Measurements from ENCODE around the gene RBPMS2. TPM values are rescaled to one million over a fixed set of nuclear protein-coding genes. Genes with fewer than 3 reads are reported as not detected.

Gene RBPMS2
- total RNA-seq, 4 donors from 2014 or later = 0.15 to 1.8 (median 1.1) TPM; not detected in 1

- intact Hi-C loops (cut with DNase I; ENCODE audit: low total_unique reads) = no loop called here
- 95 to 96% methylated on average over 9 of the region's 9 CpGs for WGBS, 2 donors
- DNase-seq (ENCODE audit: low spot score in 2 of 2) = no peak
- TF ChIP-seq POLR2A (IDR thresholded peaks at IDR 0.05) (no peak), CTCF (IDR thresholded peaks at IDR 0.05) (no peak)
- H3K4me3 ChIP-seq (ENCODE audit: low read depth, poor library complexity, severe bottlenecking) = no peak overlapping the region
Observed at GRCh38 chr15:64748251-64748650, 27.1 kb downstream of the RBPMS2 start.

GRCh38 chr15:64747578-64747977, 27.8 kb downstream of the RBPMS2 start:
- TF ChIP-seq POLR2A (IDR thresholded peaks at IDR 0.05) (no peak), CTCF (IDR thresholded peaks at IDR 0.05) (no peak)
- no peak overlapping the region for H3K4me3 ChIP-seq (ENCODE audit: low read depth, poor library complexity, severe bottlenecking)
- 86 to 92% methylated on average over 9 of the region's 9 CpGs for WGBS, 2 donors
- DNase-seq (ENCODE audit: low spot score in 2 of 2) = no peak
- intact Hi-C loops (cut with DNase I; ENCODE audit: low total_unique reads) = no loop called here

GRCh38 chr15:64746921-64747320, 28.5 kb downstream of the RBPMS2 start:
- H3K4me3 ChIP-seq (ENCODE audit: low read depth, poor library complexity, severe bottlenecking) = no peak overlapping the region
- intact Hi-C loops (cut with DNase I; ENCODE audit: low total_unique reads) = no loop called here
- 78 to 79% methylated on average over 7 of the region's 7 CpGs for WGBS, 2 donors
- TF ChIP-seq CTCF (IDR thresholded peaks at IDR 0.05) (no peak), POLR2A (IDR thresholded peaks at IDR 0.05) (no peak)
- no peak for DNase-seq (ENCODE audit: low spot score in 2 of 2)

GRCh38 chr15:64746356-64746755, 29.0 kb downstream of the RBPMS2 start:
- H3K4me3 ChIP-seq (ENCODE audit: low read depth, poor library complexity, severe bottlenecking) = no peak overlapping the region
- TF ChIP-seq POLR2A (IDR thresholded peaks at IDR 0.05) (no peak), CTCF (IDR thresholded peaks at IDR 0.05) (no peak)
- intact Hi-C loops (cut with DNase I; ENCODE audit: low total_unique reads) = no loop called here

GRCh38 chr15:64743691-64744090, 31.7 kb downstream of the RBPMS2 start:
- H3K4me3 ChIP-seq (ENCODE audit: low read depth, poor library complexity, severe bottlenecking) = no peak overlapping the region
- DNase-seq (ENCODE audit: low spot score in 2 of 2) = no peak
- TF ChIP-seq POLR2A (IDR thresholded peaks at IDR 0.05) = no peak
- TF ChIP-seq CTCF (IDR thresholded peaks at IDR 0.05) = no peak
- 90 to 92% methylated on average over 11 of the region's 11 CpGs for WGBS, 2 donors
- intact Hi-C loops (cut with DNase I; ENCODE audit: low total_unique reads) = no loop called here

More at GRCh38 chr15:64746356-64746755, 29.0 kb downstream of the RBPMS2 start:
- DNase-seq (ENCODE audit: low spot score in 2 of 2) = no peak
- WGBS, 2 donors = 86 to 87% methylated on average over 5 of the region's 5 CpGs

GRCh38 chr15:64742921-64743320, 32.5 kb downstream of the RBPMS2 start:
- intact Hi-C loops (cut with DNase I; ENCODE audit: low total_unique reads) = no loop called here
- no peak for DNase-seq (ENCODE audit: low spot score in 2 of 2)
- 91 to 95% methylated on average over 13 of the region's 13 CpGs for WGBS, 2 donors
- H3K4me3 ChIP-seq (ENCODE audit: low read depth, poor library complexity, severe bottlenecking) = no peak overlapping the region
- TF ChIP-seq CTCF (IDR thresholded peaks at IDR 0.05) = no peak
- TF ChIP-seq POLR2A (IDR thresholded peaks at IDR 0.05) = no peak

Measured in lower leg skin (tissue), 4 donors.